Measurements from ENCODE around the gene UVRAG. TPM values are rescaled to one million over a fixed set of nuclear protein-coding genes. Genes with fewer than 3 reads are reported as not detected.
"Not testable (repeated sequence)": the region's sequence is repeated elsewhere in the genome, so short reads cannot be mapped to it uniquely, and the experiment has no call there.

UVRAG gene
- total RNA-seq, 2 experiments from 2014 or later: 15.9 to 18.3 TPM

DNA sequence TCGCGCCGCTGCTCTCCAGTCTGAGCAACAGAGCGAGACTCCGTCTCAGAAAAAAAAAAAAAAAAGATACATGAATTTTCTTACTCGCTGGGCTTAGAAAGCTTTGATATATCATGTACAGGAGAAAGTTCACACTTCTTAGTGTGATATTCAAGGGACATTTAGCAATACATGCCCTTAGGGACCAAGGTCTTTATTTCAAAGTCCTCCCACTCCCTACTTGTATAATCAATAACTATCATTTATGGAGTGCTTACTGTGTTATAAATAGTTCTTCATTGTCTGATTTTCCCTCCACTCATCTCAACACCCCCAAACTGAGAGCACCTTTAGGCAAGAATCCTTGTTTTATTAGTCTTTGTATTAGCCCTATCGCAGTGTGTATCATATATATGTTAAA, 103.3 kb downstream of the UVRAG start:
- DNase-seq: no peak
- no peaks in the 10 kb centered on the region for H3K27me3 Mint-ChIP-seq (ENCODE audit: low read depth)
- CTCF ChIA-PET: interaction anchor here (0.7 kb wide), 1 partner anchor 14 kb away, joined by 4 read pairs; no protein-coding TSS in a partner anchor
- peaks cover 14% of the 10 kb centered on the region for H3K36me3 Mint-ChIP-seq (ENCODE audit: low read depth)
- H3K4me3 Mint-ChIP-seq: no peak overlapping the region
- intact Hi-C loops (cut with micrococcal nuclease): no loop called here
- no peak overlapping the region for H3K27ac Mint-ChIP-seq
- H3K9me3 Mint-ChIP-seq: no peaks in the 10 kb centered on the region
- H3K4me1 Mint-ChIP-seq (ENCODE audit: low read depth): peaks cover 6% of the 10 kb centered on the region

DNA sequence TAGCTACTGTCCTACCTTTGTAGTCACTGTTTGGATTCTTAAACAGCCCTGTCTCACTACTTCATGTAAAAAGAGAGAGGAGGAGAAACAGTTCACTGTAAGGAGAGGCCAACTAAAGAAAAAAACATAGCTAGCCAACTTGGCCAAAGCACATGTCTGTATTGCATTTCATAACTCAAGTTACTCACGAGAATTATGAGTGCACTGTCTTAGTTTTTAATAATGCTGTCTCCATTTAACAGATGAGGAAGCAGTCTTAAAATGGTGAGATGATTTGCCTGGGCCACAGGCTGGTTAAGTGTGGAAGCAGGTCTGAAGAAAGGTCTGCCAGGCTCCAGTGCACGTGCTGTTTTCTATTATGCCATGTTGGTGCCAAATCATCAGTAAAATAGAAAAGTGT, 104.5 kb downstream of the UVRAG start:
- peaks cover 9% of the 10 kb centered on the region for H3K36me3 Mint-ChIP-seq (ENCODE audit: low read depth)
- intact Hi-C loops (cut with micrococcal nuclease): no loop called here
- CTCF ChIA-PET: no interaction called here
- H3K4me3 Mint-ChIP-seq: no peak overlapping the region
- peaks cover 4% of the 10 kb centered on the region for H3K4me1 Mint-ChIP-seq (ENCODE audit: low read depth)
- DNase-seq: no peak
- H3K27me3 Mint-ChIP-seq (ENCODE audit: low read depth): no peaks in the 10 kb centered on the region
- no peaks in the 10 kb centered on the region for H3K9me3 Mint-ChIP-seq
- no peak overlapping the region for H3K27ac Mint-ChIP-seq

DNA sequence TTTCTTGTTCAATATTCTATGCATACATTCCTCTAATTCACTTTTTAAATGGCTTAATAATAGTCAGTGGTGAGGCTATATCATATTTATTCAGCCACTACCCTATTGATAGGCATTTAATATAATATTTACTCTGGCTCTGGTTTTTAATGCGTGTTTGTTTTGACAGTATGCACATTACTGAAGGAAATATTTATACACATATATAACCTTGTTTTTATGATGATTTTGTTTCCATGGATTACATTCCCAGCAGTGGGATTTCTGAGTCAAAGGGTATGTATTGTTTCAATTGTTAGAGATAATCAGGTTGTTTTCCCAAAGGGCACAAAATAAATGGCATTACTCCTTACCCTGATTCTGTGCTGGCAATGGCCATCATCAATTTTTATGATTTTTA, 105.8 kb downstream of the UVRAG start:
- intact Hi-C loops (cut with micrococcal nuclease): no loop called here
- Mint-ChIP-seq H3K27ac (no peak overlapping the region), H3K9me3 (no peaks in the 10 kb centered on the region), H3K4me3 (no peak overlapping the region), H3K27me3 (ENCODE audit: low read depth) (no peaks in the 10 kb centered on the region), H3K36me3 (ENCODE audit: low read depth) (peaks cover 9% of the 10 kb centered on the region), H3K4me1 (ENCODE audit: low read depth) (peaks cover 4% of the 10 kb centered on the region)
- CTCF ChIA-PET: no interaction called here
- no peak for DNase-seq

DNA sequence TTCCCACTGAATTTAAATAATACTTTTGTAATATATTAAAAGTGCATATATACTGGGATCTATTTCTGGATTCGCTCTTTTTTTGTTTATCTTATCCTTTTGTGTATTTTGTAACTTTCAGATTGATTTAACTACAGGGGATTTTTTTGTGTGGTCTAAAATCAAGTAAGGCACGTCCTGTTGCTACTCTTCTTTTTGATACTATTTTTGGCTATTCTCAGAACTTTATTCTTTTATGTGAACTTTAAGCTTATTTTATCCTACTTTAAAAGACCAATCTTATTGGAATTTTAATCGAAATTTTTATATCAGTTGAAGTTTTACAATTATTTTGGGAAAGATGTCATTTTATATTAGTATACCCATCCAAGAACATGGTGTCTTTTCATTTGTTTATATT, 106.8 kb downstream of the UVRAG start:
- CTCF ChIA-PET: interaction anchor here (0.6 kb wide), 1 partner anchor 40 kb away, joined by 3 read pairs; no protein-coding TSS in a partner anchor
- Mint-ChIP-seq H3K27me3 (ENCODE audit: low read depth) (no peaks in the 10 kb centered on the region), H3K9me3 (no peaks in the 10 kb centered on the region), H3K36me3 (ENCODE audit: low read depth) (peaks cover 8% of the 10 kb centered on the region), H3K4me3 (no peak overlapping the region), H3K27ac (no peak overlapping the region), H3K4me1 (ENCODE audit: low read depth) (peaks cover 4% of the 10 kb centered on the region)
- no peak for DNase-seq
- intact Hi-C loops (cut with micrococcal nuclease): no loop called here

DNA sequence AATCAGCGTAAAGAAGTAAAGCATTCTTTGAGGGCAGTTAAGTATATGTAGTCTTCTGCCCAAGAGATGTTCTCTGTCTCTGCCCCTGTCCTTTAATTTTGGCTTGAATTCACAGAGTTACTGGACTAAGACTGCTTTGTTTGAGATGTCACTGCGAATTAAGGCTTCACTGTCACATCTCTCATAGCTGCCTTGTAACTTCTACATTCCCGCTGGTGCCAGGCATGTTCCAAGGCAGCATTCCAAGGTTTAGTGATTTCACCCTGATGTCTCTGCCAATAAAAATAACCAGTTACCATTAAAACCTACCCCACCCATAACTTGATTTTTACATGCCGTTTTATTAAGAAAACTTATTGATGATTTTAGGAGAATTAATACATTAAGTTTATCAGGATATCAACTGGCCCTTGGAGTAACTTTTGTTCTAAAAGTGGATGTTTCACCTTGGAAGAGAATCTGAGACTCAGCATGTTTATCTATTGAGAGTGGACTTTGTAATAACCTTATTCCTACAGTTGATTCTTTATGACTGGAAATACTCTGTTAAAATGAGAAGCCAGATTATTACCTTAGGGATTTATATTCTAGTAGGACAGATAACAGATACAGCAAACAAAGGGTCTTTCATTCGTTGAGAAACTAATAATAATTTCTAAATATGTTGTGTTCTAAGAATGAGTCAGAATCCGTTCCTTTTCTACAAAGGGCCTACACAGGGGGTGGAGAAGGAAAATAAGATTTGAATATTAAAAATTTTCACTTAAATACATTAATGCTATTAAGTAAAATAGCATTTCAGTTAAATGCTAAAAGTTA, 110.2 kb downstream of the UVRAG start:
- CTCF ChIA-PET: no interaction called here
- no peak for DNase-seq
- H3K27ac Mint-ChIP-seq: no peak overlapping the region
- no peaks in the 10 kb centered on the region for H3K9me3 Mint-ChIP-seq
- peaks cover 4% of the 10 kb centered on the region for H3K4me1 Mint-ChIP-seq (ENCODE audit: low read depth)
- H3K4me3 Mint-ChIP-seq: no peak overlapping the region
- intact Hi-C loops (cut with micrococcal nuclease): no loop called here
- peaks cover 1% of the 10 kb centered on the region for H3K36me3 Mint-ChIP-seq (ENCODE audit: low read depth)
- H3K27me3 Mint-ChIP-seq (ENCODE audit: low read depth): no peaks in the 10 kb centered on the region

DNA sequence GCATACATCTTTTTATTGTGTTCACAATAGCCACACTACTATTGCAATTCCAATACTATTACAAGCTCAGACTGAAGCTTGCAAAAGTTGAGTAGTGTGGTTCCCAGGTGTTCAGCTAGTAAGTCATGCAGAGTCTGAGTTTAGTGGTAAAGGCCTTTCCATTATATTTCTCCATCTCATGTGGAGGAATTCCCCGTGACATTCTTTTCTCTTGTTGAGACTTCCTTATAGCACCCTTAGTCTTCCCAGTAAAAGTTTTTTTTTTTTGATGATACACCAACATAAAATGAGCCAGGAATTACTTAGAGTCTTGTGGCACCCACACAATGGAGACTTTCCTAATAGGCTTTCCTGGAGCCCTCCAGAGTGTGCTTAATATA, 110.8 kb downstream of the UVRAG start:
- peaks cover 4% of the 10 kb centered on the region for H3K4me1 Mint-ChIP-seq (ENCODE audit: low read depth)
- H3K36me3 Mint-ChIP-seq (ENCODE audit: low read depth): peaks cover 1% of the 10 kb centered on the region
- no peak overlapping the region for H3K27ac Mint-ChIP-seq
- no peak for DNase-seq
- CTCF ChIA-PET: no interaction called here
- H3K4me3 Mint-ChIP-seq: no peak overlapping the region
- intact Hi-C loops (cut with micrococcal nuclease): no loop called here
- no peaks in the 10 kb centered on the region for H3K27me3 Mint-ChIP-seq (ENCODE audit: low read depth)
- H3K9me3 Mint-ChIP-seq: no peaks in the 10 kb centered on the region

DNA sequence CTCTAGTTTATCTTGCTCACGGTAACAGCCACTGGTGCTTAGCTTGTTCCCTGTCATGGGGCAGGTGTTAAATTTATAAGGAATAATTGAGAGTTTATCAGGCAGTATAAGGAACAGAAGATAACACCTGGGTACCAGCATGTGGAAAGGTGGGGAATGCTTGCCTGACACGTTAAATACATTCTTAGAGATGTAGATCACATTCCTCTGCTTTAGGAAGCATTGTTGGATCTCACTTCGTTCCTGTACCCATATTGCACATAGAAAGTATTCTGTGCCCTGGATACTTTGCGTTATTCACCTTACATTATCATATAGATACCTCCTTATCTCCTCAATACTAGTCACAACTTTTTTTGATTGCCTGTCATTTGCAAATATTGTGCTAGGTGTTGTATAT, 114.7 kb downstream of the UVRAG start:
- Mint-ChIP-seq H3K27me3 (ENCODE audit: low read depth) (no peaks in the 10 kb centered on the region), H3K4me1 (ENCODE audit: low read depth) (no peaks in the 10 kb centered on the region), H3K9me3 (no peaks in the 10 kb centered on the region), H3K36me3 (ENCODE audit: low read depth) (peaks cover 3% of the 10 kb centered on the region), H3K27ac (no peak overlapping the region), H3K4me3 (no peak overlapping the region)
- DNase-seq: no peak
- CTCF ChIA-PET: interaction anchor here (1.0 kb wide), 1 partner anchor 222 kb away, joined by 4 read pairs; no protein-coding TSS in a partner anchor
- intact Hi-C loops (cut with micrococcal nuclease): no loop called here

DNA sequence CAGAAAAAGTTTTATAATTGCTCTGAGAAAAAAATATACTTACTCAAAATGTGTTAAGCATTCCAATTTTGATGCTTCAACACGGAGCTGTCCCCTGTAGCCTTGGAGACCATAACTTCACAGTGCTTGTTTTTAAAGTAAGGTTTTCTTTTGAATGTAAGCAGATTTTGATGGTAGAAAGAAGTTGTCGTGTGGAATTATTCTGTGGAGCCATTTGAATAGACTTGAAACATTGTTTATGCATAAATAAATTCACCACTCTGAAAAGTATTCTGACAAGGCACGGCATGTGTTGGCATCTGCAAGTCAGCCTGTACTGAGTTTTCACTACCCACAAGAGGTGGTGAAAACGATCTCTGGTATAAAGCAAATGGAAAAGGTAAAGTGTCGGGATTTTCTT, 115.5 kb downstream of the UVRAG start:
- Mint-ChIP-seq H3K4me1 (ENCODE audit: low read depth) (no peaks in the 10 kb centered on the region), H3K27ac (no peak overlapping the region), H3K4me3 (no peak overlapping the region), H3K36me3 (ENCODE audit: low read depth) (peaks cover 3% of the 10 kb centered on the region), H3K27me3 (ENCODE audit: low read depth) (no peaks in the 10 kb centered on the region), H3K9me3 (no peaks in the 10 kb centered on the region)
- no peak for DNase-seq
- intact Hi-C loops (cut with micrococcal nuclease): no loop called here
- CTCF ChIA-PET: interaction anchor here (1.0 kb wide), 1 partner anchor 221 kb away, joined by 4 read pairs; no protein-coding TSS in a partner anchor

DNA sequence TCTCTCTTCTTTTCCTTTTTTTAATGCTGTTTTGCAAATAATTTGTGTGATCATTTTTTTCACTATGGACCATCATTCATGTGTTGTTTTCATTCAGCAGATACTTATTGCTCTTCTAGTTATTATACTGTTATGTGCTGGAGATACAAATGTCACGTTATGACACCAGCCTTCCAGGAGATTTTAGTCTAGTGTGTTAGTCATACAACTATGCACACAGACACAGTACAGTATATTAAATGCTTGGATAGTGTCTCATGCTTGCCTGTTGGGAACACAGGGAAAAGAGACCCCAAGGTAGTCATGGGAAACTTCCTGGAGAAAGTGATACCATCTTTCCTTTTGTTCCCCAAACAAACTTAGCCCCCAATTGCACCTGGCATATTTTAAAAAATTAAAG, 116.1 kb downstream of the UVRAG start:
- H3K4me3 Mint-ChIP-seq: no peak overlapping the region
- no peaks in the 10 kb centered on the region for H3K4me1 Mint-ChIP-seq (ENCODE audit: low read depth)
- no peak overlapping the region for H3K27ac Mint-ChIP-seq
- peaks cover 3% of the 10 kb centered on the region for H3K36me3 Mint-ChIP-seq (ENCODE audit: low read depth)
- CTCF ChIA-PET: no interaction called here
- intact Hi-C loops (cut with micrococcal nuclease): no loop called here
- H3K9me3 Mint-ChIP-seq: no peaks in the 10 kb centered on the region
- no peak for DNase-seq
- H3K27me3 Mint-ChIP-seq (ENCODE audit: low read depth): no peaks in the 10 kb centered on the region

DNA sequence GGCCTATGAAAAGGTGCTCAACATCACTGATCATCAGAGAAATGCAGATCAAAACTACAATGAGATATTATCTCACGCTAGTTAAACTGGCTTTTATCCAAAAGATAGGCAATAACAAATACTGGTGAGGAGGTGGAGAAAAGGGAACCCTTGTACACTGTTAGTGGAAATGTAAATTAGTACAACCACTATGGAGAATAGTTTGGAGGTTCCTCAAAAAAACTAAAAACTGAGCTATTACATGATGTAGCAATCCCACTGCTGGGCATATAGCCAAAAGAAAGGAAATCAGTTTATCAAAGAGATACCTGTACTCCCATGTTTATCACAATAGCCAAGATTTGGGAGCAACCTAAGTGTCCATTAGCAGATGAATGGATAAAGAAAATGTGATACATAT, 118.7 kb downstream of the UVRAG start:
- H3K27me3 Mint-ChIP-seq (ENCODE audit: low read depth); H3K27ac Mint-ChIP-seq; intact Hi-C loops (cut with micrococcal nuclease); H3K4me3 Mint-ChIP-seq; H3K9me3 Mint-ChIP-seq; H3K4me1 Mint-ChIP-seq (ENCODE audit: low read depth); H3K36me3 Mint-ChIP-seq (ENCODE audit: low read depth); DNase-seq: not testable (repeated sequence)
- CTCF ChIA-PET: interaction anchor here (0.7 kb wide), 1 partner anchor 218 kb away, joined by 3 read pairs; no protein-coding TSS in a partner anchor

DNA sequence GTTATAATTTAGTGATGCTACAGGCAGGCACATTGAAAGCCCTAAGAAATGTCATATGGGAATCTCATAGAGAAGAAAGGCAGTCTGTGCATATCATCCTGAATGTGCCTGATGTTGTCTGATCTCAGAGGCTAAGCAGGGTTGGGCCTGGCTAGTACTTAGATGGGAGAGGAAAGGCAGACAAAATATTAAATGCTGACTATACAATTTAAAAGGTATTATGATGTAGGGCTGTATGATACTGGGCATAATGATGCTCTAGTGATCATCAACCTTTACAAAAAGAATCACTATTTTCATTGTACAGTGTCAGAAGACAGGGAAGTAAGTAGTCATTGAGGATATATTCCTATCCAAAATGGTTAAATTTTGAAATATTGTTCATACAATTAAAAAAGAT, 119.8 kb downstream of the UVRAG start:
- no peak for DNase-seq
- peaks cover 2% of the 10 kb centered on the region for H3K36me3 Mint-ChIP-seq (ENCODE audit: low read depth)

DNA sequence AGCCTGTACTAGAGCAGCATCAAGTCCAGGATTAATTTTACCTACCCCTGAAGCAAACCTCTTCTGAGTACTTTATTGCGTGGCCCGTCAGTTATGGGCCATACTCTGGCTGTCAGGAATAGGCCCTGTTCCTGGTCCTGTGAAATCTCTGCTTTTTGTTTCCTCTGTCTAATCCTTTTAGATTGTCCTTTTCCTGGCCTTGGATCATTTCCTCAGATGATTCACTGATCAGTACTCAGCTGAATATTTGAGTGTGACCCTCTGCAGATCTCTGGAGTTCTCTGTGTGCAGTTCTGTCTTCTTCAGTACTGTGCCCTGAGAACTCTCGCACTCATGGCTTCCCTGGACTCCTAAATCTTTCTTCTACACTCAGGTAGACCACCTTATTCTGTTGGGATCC, 123.5 kb downstream of the UVRAG start:
- Mint-ChIP-seq H3K4me3 (no peak overlapping the region), H3K36me3 (ENCODE audit: low read depth) (no peaks in the 10 kb centered on the region), H3K27ac (no peak overlapping the region), H3K27me3 (ENCODE audit: low read depth) (no peaks in the 10 kb centered on the region), H3K9me3 (no peaks in the 10 kb centered on the region), H3K4me1 (ENCODE audit: low read depth) (peaks cover 4% of the 10 kb centered on the region)
- CTCF ChIA-PET: no interaction called here
- intact Hi-C loops (cut with micrococcal nuclease): no loop called here
- DNase-seq: no peak

More for the DNA sequence above, 119.8 kb downstream of the UVRAG start:
- no peak overlapping the region for H3K4me3 Mint-ChIP-seq
- no peaks in the 10 kb centered on the region for H3K27me3 Mint-ChIP-seq (ENCODE audit: low read depth)
- intact Hi-C loops (cut with micrococcal nuclease): no loop called here
- CTCF ChIA-PET: interaction anchor here (1.1 kb wide), 1 partner anchor 18 kb away, joined by 3 read pairs; no protein-coding TSS in a partner anchor
- H3K27ac Mint-ChIP-seq: no peak overlapping the region
- no peaks in the 10 kb centered on the region for H3K9me3 Mint-ChIP-seq
- peaks cover under 1% of the 10 kb centered on the region for H3K4me1 Mint-ChIP-seq (ENCODE audit: low read depth)

DNA sequence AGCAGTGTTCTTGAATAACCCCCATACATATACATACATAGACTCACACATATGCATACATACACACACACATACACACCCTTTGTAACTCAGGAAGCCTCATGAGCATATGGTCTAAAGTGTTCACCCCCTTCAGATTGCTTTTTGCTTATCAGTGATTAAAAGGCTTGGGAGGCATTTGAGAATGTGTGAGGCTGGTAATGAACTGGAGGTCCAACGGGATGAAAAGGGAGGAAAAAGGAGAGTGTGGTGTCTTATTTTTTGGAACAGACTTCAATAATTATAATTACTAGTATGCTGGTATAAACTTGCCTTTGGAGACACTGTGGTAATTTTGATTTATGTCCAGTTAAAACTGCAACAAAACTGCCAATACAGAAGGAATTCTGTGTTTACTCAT, 124.5 kb downstream of the UVRAG start:
- Mint-ChIP-seq H3K9me3 (no peaks in the 10 kb centered on the region), H3K36me3 (ENCODE audit: low read depth) (no peaks in the 10 kb centered on the region), H3K4me3 (no peak overlapping the region), H3K27me3 (ENCODE audit: low read depth) (no peaks in the 10 kb centered on the region), H3K4me1 (ENCODE audit: low read depth) (peaks cover 4% of the 10 kb centered on the region), H3K27ac (no peak overlapping the region)
- intact Hi-C loops (cut with micrococcal nuclease): no loop called here
- CTCF ChIA-PET: no interaction called here
- DNase-seq: no peak

All from activated naive CD4-positive, alpha-beta T cell treated with anti-CD3 and anti-CD28 coated beads for 36 hours (primary cell).